MM.1S (cell line): ENCODE results near the gene MYO10.

Experiments
- EZH2 ChIP-seq: fragments of 300-600 bp; sonication (generic); optimal IDR thresholded peaks from 2 replicates; pipeline ENCODE3; 2017; ENCODE audit warnings: low read depth, mild to moderate bottlenecking, antibody characterized with exemption, low read length, mixed read lengths
- EZH2phosphoT487 ChIP-seq: fragments of 300-600 bp; sonication (generic); IDR thresholded peaks from 2 replicates; pipeline ENCODE4 v1.6.1; 2018; ENCODE audit warnings: antibody characterized with exemption, low read length
- TF ChIP-seq, protein P1 (sequence below): fragments of 300-600 bp; sonication (generic); IDR thresholded peaks from 2 replicates; pipeline ENCODE4 v1.5.1; 2016; ENCODE audit warnings: antibody characterized with exemption, low read length, mixed read lengths

DNA sequence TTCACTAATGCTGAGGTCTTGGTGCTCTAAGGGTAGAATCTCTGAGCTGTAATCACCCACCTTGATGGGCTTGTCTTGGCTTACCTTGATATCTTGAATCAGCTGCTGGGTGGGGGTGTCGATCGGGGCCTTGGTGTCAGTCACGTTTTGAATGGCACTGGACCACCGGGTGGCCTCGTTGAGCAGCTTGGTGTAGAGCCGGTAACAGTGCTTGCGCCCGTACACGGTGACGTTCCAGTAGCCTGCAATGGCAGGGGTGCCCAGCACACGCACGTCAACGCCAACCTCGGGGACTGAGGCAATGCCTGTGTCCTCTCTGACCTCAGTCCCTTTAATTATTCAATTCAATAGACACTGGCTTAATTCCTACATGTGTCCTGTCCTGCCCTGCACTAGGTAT lies 256.2 kb downstream of the MYO10 start:
- TF ChIP-seq, protein P1, sequence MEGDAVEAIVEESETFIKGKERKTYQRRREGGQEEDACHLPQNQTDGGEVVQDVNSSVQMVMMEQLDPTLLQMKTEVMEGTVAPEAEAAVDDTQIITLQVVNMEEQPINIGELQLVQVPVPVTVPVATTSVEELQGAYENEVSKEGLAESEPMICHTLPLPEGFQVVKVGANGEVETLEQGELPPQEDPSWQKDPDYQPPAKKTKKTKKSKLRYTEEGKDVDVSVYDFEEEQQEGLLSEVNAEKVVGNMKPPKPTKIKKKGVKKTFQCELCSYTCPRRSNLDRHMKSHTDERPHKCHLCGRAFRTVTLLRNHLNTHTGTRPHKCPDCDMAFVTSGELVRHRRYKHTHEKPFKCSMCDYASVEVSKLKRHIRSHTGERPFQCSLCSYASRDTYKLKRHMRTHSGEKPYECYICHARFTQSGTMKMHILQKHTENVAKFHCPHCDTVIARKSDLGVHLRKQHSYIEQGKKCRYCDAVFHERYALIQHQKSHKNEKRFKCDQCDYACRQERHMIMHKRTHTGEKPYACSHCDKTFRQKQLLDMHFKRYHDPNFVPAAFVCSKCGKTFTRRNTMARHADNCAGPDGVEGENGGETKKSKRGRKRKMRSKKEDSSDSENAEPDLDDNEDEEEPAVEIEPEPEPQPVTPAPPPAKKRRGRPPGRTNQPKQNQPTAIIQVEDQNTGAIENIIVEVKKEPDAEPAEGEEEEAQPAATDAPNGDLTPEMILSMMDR, result no peak
- TF ChIP-seq EZH2 (no peak), EZH2phosphoT487 (no peak)
